ENCODE data around the gene E2F2. TPM values are rescaled to one million over a fixed set of nuclear protein-coding genes. Genes with fewer than 3 reads are reported as not detected.

The E2F2 gene
- 0.15 and 0.69 TPM in 2 replicates for total RNA-seq

- peak; percentile 63 for DNase-seq (ENCODE audit: low read depth)
Observed at GRCh38 chr1:23530747-23531561, at the start of gene E2F2. E2F2 (minus strand) TSS chr1:23531233; CDS start chr1:23530793, 440 bp downstream.

DNA sequence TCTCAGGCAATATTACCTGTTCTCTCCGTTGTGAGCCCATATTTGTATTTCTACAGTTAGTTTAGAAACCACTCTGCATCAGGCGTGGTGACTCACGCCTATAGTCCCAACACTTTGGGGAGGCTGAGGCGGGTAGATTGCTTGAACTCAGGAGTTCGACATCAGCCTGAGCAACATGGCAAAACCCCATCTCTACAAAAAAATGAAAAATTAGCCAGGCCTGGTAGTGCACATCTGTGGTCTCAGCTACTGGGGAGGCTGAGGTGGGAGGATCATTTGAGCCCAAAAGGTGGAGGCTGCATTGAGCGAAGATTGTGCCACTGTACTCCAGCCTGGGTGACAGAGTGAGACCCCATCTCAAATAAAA, 47.9 kb upstream of the E2F2 start:
- no peak for DNase-seq (ENCODE audit: low read depth)

GRCh38 chr1:23578311-23578996, 47.4 kb upstream of the E2F2 start:
- no peak for DNase-seq (ENCODE audit: low read depth)

- peak; percentile 95 for DNase-seq (ENCODE audit: low read depth)
Observed at GRCh38 chr1:23577056-23578004, 46.3 kb upstream of the E2F2 start.

DNA sequence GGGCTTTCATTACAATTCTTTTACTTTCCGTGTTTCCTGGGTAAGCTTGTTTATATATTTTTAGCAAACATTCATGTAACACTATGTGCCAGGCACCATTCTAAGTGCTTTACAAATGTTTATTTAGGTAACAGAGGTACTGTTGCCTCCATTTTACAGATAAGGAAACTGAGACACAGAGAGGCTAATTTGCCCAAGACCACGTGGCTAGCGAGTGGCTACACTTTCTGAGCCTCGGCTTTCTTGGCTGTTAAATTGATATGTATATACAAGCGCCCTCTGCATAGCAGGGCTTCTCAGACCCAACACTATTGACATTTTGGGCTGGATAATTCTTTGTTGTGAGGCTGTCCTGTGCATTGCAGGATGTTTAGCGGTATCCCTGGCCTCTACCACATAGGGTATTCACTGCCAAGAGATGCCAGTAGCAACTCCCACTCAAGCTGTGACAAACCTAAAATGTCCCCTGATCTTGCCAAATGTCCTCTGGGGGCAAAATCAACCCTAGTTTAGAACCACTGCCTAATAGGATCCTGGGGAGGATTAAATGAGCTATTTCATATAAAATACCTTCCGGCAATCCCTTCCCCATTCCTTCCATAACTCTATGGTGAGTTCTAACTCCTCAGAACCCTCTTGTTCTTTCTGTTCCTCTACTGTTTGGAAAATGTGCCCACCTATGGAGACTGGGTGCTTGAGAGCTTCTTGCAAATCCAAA, 45.5 kb upstream of the E2F2 start:
- DNase-seq (ENCODE audit: low read depth) = no peak

DNA sequence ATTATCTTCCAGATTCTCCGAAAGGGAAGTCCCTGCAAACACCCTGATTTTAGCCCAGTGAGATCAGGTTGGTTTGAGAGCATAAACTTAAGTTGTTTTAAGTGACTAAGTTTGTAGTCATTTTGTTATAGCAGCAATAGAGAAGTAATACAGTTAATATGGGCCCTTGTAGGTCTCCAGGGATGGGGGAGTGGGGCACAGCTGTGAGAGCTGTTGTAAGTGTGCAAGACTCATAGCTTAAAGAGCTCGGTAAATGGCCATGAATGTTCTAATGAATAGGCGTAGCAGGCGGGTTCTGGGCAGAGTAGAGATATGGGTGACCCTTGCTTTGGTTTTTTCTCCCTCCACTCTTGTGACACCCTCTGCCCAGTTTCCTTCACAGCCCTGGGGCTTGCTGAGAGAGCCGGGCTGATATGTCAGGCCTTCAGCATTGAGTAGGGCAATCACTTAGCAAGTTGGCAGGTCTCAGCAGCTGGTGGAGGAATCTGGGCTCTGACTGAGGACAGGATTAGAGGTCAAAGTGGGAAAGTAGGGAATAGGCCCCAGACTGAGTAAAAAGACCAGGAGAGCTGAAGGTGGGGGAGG, 44.3 kb upstream of the E2F2 start:
- no peak for DNase-seq (ENCODE audit: low read depth)

DNA sequence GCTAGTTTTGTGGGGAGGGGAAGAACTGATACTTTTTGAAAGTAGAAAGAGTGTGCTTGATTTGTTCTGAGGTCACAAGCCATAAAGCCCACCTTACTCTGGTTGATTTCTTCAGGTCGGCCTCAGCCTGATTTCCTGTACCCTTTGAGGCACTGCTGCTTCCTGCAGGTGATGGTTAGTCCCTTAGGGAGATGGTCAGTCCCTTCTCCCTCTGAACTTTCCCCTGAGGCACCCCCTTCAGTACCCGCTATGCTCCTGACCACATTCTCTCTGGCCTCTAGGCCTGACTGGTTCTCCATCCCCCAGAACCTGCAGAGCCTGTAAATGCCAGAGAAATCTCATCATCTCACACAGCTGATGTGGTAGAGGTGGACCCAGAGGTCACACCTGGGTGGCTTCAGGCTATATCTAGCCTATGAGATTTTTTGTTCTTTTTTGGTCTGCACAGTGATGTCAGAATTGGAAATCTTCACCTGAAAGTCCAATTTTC, 43.3 kb upstream of the E2F2 start:
- DNase-seq (ENCODE audit: low read depth) = peak; percentile 42

GRCh38 chr1:23573574-23574182, 42.6 kb upstream of the E2F2 start:
- DNase-seq (ENCODE audit: low read depth) = no peak

GRCh38 chr1:23571465-23571864, 40.4 kb upstream of the E2F2 start:
- no peak for DNase-seq (ENCODE audit: low read depth)

DNA sequence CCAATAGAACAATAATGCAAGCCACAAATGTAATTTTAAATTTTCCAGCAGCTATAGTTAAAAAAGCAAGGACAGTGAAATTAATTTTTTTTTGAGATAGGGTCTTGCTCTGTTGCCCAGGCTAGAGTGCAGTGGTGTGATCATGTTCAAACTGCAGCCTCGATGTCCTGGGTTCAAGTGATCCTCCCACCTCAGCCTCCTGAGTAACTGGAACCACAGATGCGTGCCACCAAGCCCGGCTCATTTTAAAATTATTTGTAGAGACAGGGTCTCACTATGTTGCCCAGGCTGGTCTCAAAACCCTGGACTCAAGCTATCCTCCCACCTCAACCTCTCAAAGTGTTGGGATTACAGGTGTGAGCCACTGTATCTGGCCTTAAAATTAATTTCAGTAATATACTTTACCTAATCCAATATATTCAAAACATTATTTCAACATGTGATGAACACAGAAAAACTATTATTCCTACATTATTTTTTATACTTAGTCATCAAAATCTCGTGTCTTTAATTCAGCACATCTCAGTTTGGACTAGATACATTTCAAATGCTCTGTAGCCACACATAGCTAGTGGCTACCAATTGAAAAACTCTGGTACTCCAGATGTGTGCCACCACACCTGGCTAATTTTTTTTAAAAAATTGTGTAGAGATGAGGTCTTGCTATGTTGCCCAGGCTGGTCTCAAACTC, 39.1 kb upstream of the E2F2 start:
- DNase-seq (ENCODE audit: low read depth) = no peak

DNA sequence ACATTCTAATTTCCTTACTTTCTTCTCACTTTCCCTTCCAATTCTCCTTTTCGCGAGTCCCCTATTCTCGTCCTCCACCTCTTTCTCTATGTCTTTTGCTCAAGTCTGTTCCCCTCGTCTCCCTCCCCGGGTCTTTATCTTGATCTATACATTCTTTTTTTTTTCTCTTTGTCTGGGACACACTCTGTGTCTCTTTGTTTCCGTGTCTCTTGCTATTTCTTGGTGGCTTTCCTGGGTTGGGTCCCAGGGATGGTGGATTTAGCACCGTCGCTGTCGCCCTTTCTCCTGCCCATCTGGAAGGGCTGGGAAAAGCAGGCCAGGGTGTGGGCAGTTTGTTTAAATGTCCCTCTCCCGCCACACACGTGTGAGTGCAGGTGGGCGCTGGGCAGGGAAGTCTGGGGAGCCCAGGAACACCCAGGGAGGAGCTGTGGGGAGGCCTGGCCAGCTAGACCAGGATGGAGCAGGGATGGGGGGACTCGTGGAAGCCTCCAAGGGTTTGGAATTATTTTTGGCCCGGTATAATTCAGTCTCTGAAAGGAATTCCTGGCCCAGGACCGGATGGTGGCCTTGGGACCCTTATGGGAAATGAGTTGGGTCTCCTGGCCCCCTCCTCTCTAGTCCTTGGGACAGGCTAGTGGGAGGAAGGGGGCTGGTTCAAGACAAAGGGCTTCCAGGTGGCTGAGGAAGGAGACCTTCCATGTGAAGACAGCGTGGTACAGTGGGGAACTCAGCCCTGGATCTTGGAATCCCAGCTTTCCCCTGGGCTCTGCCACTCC, 37.8 kb upstream of the E2F2 start:
- no peak for DNase-seq (ENCODE audit: low read depth)

- DNase-seq (ENCODE audit: low read depth) = no peak
Observed at GRCh38 chr1:23567996-23568607, 37.1 kb upstream of the E2F2 start.

- DNase-seq (ENCODE audit: low read depth) = no peak
Observed at GRCh38 chr1:23567629-23567995, 36.6 kb upstream of the E2F2 start.

DNA sequence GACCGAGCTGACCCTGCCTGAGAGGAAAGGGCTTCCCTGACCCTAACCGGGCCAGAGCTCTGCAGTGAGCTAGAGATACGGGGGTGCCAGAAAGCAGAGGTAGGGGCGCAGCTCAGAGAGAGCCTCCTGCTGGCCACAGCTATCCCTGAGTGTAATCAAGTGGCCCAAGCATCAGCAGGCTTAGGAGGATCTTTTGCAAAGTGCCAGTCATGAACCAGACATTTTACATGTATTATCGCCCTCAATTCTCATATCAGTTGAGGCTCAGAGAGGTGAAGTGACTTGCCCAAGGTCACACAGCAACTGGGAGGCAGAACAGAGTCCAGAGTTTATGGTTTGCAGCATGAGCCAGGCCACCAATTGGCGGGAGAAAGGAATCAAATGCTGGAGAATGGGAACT, 35.3 kb upstream of the E2F2 start:
- DNase-seq (ENCODE audit: low read depth) = no peak

GRCh38 chr1:23565776-23566175, 34.7 kb upstream of the E2F2 start:
- no peak for DNase-seq (ENCODE audit: low read depth)

DNA sequence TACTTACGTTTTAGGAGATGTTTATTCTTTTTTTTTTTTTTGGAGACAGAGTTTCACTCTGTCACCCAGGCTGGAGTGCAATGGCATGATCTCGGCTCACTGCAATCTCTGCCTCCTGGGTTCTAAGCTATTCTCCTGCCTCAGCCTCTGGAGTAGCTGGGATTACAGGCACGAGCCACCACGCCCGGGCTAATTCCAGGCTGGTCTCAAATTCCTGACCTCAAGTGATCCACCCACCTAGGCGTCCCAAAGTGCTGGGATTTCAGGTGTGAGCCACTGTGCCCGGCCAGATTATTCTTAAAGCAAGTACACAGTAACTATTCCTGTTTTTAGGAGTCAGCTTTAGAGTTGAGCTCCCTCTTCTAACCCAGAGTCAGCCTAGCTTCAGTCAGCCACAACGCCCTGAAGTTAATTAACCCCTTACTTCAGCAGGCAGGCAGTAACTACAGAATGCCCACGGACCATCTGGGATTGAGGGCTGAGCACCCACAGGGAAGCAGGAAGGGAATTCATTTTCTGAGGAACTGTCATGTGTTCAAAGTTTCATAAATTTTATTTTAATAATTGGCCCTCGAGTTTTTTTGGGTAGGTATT, 33.6 kb upstream of the E2F2 start:
- DNase-seq (ENCODE audit: low read depth) = no peak

DNA sequence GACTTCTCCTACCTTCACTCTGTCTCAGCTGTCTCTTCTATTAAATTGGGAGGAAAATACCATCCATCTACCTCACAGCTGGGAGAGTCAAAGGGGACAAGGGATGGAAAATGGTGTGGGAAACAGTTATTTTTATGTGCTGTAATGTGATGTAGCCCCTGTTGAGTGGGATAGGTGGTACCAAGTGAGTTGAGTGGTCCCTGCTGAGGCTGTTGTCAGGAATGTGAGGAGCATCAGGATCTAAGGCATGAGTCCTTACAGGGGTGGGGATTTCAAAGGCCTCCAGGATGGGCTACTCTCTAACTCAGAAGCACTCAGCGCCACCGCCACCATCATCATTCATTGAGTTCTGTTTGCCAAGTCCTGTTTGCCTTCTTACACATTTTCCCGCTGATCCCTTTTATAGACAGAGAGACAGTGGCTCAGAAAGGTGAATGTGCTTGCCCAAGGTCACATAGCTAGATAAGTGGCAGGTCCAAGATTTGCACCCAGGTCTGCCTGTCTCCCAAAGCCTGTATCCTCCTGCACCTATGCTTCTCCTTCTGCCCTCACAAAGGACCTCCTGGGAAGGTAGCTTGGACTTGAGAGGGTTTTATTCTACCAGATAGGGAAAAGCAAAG, 32.8 kb upstream of the E2F2 start:
- DNase-seq (ENCODE audit: low read depth) = no peak

GRCh38 chr1:23563003-23563402, 32.0 kb upstream of the E2F2 start:
- DNase-seq (ENCODE audit: low read depth) = no peak

Data from renal cortical epithelial cell (primary cell).